GM18505 (cell line): ENCODE results near the gene DIDO1.
A peak's percentile ranks its signal among the peaks of the same experiment; 100 is the strongest.

ENCODE experiments used
- ATAC-seq: cut with Tn5 transposase; IDR thresholded peaks from one replicate; pipeline ENCODE4 v1.9.1; 2021; ENCODE audit not compliant: unreplicated experiment
- POLR2A ChIP-seq: IDR thresholded peaks from 4 replicates; pipeline ENCODE4 v1.6.1; 2011; ENCODE audit warnings: borderline replicate concordance; ENCODE audit not compliant: insufficient read depth, insufficient read length; ENCODE audit errors: extremely low read depth

DIDO1 gene

DNA sequence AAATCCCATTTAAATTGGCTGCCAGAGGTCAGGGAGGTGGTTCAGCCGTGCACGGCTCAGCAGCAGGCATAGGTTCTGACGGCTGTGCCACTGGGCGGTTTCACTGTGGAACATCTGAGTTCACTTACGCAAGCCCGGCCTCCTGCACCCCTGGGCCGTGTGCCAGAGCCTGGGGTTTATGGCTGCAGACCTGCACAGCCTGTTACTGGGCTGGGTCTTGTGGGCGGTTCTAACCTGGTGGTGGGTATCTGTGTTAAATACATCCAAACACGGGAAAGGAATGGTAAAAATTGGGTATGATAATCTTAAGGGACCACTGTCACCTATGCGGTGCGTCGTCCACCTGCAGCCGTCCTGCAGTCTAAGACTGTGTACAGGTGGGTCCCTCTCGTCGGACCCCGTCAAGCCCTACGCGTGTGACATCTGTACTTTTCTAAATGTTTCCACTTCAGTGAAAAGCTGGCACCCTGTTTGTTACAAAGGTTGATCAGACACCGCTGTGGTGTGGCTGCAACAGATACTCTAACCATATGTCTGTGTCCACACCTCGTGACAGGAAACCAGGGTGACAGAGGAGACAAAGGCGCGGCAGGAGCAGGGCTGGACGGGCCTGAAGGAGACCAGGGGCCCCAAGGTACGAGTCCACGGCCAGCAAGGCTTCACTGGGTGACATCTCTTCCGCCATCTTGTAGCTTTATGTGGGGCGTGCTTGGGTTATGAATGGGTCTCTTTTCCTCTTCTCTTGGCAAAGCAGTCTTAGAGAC, 88.0 kb downstream of the DIDO1 start:
- ATAC-seq, result peak; percentile 53
- peak; percentile 35 for TF ChIP-seq POLR2A

DNA sequence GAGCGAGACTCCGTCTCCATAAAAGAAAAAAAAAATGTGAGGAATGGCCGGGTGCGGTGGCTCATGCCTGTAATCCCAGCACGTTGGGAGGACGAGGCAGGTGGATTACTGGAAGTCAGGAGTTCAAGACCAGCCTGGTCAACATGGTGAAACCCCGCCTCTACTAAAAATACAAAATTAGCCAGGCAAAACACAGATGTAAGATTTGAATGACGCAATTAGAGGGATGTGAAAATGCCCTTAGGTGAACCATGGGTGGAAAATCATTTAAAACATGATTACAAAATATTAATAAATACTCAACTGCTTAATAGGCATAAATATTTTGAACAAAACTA, 88.5 kb downstream of the DIDO1 start:
- no peak for ATAC-seq

DNA sequence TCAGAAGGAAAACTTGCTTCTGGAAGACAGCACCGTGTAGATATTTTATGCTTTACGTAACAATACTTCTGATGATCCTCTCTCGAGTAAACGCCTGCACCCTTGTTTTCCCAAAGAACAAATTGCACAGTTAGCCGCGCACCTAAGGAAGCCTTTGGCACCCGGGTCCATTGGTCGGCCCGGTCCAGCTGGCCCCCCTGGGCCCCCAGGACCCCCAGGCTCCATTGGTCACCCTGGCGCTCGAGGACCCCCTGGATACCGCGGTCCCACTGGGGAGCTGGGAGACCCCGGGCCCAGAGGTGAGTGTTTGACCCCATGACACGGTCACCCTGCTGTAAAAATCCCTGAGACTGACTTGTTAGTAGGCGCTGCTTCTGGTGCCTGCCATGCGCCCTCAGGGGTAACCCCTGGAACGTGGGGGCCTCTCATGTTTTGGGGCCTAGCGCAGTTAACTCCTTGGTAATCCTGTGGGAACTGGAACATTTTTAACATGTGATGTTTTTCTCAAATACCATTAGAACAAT, 89.3 kb downstream of the DIDO1 start:
- no peak for ATAC-seq
- TF ChIP-seq POLR2A, result no peak

More for the DNA sequence above, 88.5 kb downstream of the DIDO1 start:
- no peak for TF ChIP-seq POLR2A

DNA sequence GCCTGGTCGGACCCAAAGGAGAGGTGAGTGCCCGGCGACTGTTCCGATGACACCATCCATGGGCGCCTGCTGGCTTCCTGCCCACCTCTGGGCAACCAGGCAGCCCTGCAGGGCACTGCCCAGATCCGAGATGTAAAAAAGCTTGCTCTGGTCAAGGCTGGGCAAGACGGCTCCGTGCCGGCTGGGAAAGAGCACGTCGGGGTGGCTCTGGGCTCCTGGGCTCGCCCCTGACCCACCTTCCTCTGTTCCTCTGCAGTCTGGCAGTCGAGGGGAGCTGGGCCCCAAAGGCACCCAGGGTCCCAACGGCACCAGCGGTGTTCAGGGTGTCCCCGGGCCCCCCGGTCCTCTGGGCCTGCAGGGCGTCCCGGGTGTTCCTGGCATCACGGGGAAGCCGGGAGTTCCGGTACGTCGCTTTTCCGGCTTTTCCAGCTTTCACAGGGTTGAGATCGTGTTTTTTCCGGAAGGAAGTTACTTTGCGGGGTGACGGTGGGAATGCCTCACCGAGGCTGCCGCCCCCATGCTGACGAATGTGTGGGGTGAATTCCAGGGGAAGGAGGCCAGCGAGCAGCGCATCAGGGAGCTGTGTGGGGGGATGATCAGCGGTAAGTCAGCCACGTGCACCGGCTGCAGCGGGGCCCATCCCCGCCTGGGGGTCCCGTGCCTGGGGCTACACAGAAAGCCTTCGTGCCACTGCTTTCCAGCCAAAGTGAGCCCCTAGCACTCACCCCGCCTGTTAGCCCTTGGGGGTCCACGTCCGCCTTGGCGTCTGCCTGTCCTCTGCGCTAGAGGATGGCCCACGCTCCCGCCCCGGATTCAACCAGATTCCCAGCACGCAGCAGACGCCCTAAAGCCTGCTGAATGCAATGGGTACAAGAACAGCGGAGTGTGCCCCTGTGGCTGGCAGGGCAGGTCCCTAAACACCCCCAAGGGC, 90.1 kb downstream of the DIDO1 start:
- TF ChIP-seq POLR2A, result no peak

DNA sequence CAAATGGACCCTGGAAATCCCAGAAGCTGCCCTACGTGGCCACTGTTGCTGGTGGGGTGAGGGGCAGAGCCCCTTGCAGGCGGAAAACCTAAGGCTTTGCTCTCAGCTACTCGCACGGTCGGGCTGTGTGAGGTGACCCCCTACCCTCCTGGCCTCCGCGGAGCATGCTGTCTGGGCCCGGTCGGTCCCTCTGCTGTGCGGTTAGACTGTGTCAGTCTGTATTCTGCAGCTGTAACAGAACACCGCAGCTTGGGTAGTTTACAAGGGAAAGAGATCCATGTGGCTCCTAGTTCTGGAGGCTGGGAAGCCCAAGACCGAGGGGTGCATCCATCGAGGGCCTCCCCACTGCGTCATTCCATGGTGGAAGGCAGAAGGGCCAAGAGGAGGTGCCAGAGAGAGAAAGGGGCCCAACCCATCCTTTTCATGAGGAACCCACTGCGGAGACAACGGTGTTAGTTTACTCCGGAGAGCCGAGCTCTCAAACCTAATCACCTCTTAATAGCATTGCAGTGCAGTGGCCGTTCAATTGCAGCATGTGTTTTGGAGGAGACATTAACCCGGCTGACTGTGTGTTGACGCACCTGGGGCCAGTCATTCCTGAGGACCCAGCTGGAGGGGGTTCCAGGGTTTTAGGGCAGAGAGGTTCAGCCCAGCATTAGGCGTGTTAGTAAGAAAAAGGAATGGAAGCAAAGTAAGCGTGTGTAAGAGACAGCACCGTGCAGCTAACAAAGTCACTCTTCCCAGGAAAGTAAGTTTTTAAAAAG, 91.2 kb downstream of the DIDO1 start:
- TF ChIP-seq POLR2A, result no peak
- ATAC-seq, result no peak

More for the DNA sequence above, 90.1 kb downstream of the DIDO1 start:
- no peak for ATAC-seq

DNA sequence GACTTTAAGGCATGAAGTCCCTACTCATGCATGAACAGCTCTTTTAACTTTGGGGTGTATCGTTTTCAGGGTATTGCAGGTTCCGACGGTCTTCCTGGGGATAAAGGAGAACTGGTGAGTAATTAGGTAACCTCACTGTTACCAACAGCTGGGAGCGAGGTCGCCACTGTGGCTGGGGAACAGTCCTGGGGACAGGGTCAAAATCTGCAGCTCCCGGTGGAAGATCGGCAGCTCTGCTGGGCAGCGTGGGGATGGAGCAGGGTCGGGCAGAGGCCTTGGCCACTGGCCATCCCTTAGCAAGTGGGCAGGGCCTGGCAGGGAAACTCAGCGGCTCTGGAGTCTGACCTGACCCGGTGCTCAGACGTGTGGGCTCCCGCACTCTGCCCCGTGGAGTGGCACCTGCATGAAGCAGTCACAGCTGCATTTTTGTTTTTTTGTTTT, 93.3 kb downstream of the DIDO1 start:
- ATAC-seq, result no peak
- no peak for TF ChIP-seq POLR2A

DNA sequence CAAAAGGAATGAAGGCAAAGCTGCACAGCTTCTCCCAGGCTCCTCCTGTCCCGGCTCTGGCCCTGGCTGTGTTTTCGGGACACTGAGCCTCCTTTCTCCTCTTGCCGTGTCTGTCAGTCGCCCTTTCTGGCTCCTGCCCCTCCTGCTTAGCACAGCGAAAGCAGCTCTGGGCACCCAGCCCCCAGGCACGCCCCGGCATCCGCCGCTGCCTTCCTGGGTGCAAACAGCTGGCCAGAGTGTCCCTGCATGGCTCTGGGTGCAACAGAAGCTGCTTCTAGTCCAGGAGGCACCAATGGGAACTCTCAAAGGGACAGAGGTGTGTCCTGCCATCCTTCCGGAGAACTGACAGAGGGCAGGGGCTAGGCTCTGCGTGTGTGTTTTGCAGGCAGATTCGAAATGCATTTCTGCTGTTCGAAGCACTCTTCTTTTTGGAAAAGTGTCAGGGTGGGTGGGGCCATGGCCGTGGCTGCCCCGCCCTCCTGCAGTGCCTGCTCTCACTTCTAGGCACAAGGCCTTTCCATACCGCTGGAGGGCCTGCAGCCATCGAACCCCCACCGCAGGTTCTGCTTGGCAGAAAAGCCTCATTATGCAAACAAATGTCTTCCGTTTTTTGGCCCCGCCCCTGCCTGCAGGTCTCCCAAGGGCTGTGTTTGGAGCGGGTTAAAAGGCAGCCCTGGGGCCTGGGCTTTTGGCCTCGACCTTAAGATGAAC, 93.9 kb downstream of the DIDO1 start:
- no peak for TF ChIP-seq POLR2A
- ATAC-seq, result peak; percentile 37

DNA sequence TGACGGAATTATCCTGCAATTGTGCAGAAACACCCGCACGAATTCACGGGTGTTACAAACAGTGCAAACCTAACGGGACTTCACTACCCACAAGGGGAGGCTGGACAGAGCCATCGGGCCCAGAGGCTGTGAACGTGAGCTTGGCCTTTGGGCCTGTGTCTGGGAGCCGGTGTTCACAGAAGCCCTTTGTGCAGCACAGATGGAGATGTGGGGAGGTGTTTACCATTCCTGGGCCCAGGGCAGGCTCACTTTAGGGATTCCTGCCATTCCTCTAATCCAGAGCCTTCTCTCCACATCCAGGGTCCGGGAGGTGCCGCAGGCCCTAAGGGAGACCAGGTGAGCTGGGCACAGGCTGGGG, 94.5 kb downstream of the DIDO1 start:
- no peak for ATAC-seq
- TF ChIP-seq POLR2A, result no peak

DNA sequence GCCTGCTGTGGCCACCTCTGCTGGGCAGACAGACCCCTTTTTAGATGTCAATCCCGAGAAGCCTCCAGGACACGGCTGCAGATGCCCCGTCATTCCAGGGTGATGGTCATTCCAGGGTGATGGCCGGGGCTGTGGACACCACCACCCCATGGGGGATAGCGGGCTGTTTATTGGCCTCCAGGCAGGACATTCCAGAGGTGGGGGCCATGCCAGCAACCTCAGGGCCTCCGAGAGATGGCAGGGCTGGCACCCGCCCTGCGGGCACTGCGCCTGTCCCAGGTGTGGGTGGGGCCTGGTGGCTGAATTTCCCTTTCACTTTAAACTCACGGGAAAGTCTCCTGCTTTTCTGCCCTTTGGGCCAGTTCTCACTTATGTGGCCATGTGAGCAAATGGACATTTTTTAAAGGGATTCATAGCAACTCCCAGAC, 94.9 kb downstream of the DIDO1 start:
- no peak for TF ChIP-seq POLR2A
- ATAC-seq, result no peak

DNA sequence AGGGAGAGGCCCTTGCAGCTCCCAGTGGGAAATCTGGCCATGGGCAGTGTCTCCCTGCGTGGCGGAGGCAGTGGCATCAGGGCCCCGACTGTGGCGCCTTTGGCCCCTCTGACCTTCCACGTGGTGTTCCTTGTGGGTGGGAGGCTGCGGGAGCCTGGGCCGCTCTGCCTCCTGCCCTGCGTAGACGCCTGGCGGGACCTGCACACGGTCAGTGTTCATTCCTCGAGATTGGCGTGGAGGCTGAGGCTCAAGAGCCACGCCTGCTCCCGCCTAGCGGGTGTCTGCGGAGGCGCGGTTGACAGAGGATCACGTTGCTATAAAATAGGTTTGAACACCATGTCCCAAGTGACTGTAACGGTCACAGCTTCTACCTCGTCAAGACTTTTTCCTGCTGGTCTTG, 95.5 kb downstream of the DIDO1 start:
- no peak for ATAC-seq

DNA sequence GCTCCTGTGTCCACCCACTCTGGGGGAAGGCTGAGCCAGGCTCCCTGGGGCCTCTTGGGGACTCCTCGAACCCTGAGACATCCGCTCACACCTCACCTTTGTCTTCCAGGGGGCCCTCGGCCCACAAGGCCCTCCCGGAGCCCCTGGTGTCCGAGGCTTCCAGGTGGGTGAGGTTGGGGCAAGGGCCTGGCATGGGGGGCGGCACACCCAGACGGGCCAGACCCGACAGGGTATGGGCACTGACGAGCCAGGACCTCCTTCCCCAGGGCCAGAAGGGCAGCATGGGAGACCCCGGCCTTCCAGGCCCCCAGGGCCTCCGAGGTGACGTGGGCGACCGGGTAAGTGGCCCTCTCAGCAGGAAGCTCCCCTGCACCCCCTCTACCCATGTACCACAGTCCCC, 96.1 kb downstream of the DIDO1 start:
- ATAC-seq, result no peak
- TF ChIP-seq POLR2A, result no peak

More for the DNA sequence above, 95.5 kb downstream of the DIDO1 start:
- TF ChIP-seq POLR2A, result no peak

DNA sequence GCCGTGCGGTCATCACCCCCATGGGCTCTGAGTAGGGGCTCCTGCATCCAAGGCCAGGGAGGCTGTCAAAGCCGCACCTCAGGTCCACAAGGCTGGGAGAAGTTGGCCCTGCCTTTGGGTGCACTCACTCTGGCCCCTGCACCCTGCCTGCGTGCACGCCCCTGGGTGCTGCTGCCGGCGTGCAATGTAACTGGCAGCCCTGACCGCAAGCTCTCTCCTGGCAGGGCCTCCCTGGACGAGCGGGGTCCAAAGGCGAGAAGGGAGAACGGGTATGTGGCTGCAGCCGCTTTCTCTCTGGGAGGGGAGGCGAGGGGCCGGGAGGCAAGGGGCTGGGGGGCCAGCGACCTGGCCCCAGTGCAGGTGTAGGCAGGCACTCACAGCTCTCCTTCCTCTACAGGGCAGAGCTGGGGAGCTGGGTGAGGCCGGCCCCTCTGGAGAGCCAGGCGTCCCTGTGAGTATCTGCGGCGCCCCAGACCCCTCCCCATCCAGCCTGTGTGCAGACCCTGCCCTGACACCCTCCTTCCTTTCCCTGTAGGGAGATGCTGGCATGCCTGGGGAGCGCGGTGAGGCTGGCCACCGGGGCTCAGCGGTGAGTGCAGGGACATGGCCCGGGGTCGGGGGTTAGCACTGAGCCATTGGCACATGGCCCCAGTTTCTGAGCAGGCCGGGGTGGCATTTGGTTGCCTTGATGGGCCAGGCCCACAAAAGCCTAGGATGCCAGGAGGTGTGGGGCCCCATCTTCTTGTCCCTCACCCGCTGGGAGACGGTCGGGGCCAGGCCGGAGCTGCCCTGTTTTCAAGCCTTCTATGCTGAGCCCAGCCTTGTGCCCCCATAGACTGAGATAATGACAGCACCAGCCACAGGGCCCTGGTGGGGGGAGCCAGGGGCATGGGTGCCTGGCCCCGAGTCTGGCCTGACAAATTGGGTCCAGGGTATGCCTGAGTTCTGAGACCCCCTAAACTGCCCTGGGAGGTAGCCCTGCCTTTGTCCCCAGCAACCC, 96.8 kb downstream of the DIDO1 start:
- TF ChIP-seq POLR2A, result no peak
- no peak for ATAC-seq
